Activated T-helper 2 cell treated with anti-CD3 and anti-CD28 coated beads, Interferon-gamma antibody, Interleukin-2, Interleukin-4, amounts not matched to agents 10 μg/mL and 5 μg/mL and 100 μg/mL, durations not matched to agents 14 hours and 24 hours and 36 hours (primary cell): ENCODE measurements around the gene SYNGR1. TPM values are rescaled to one million over a fixed set of nuclear protein-coding genes. Genes with fewer than 3 reads are reported as not detected.

Source experiments
- DNase-seq: peaks from one replicate; pipeline ENCODE4 v3.0.0; 2021; ENCODE audit warnings: low spot score
- H3K27ac Mint-ChIP-seq: one replicate; pipeline ENCODE4 v1.8.0; 2021; ENCODE audit warnings: mixed read lengths
- H3K27me3 Mint-ChIP-seq: one replicate; pipeline ENCODE4 v1.8.0; 2021; ENCODE audit warnings: low read depth, mixed read lengths
- H3K36me3 Mint-ChIP-seq: one replicate; pipeline ENCODE4 v1.8.0; 2021; ENCODE audit warnings: low read depth, mixed read lengths
- H3K4me1 Mint-ChIP-seq: one replicate; pipeline ENCODE4 v1.8.0; 2021; ENCODE audit warnings: low read depth, mixed read lengths
- H3K4me3 Mint-ChIP-seq: one replicate; pipeline ENCODE4 v1.8.0; 2021; ENCODE audit warnings: low read depth, mild to moderate bottlenecking, moderate library complexity, mixed read lengths
- H3K9me3 Mint-ChIP-seq: one replicate; pipeline ENCODE4 v1.8.0; 2021; ENCODE audit warnings: mixed read lengths
- intact Hi-C: fragments of 100-400 bp; cut with micrococcal nuclease; formaldehyde crosslinking; loops from one replicate; pipeline ENCODE4 v1.15.1; 2023
- total RNA-seq: library from RNA; stranded (reverse); gene quantifications from 2 replicates; pipeline ENCODE4 v1.2.3, GENCODE V29; 2022

Gene SYNGR1
- total RNA-seq, 1 donor from 2014 or later: not detected

- Mint-ChIP-seq H3K4me1 (peaks cover 20% of the 10 kb centered on the region), H3K9me3 (no peaks in the 10 kb centered on the region), H3K27ac (no peak overlapping the region), H3K27me3 (no peaks in the 10 kb centered on the region), H3K4me3 (no peak overlapping the region), H3K36me3 (peaks cover 41% of the 10 kb centered on the region)
- no peak for DNase-seq
- intact Hi-C loops: no loop called here
Measured at GRCh38 chr22:39416319-39416718, 66.5 kb downstream of the SYNGR1 start.

GRCh38 chr22:39417641-39418040 lies 67.8 kb downstream of the SYNGR1 start:
- intact Hi-C loops: no loop called here
- Mint-ChIP-seq H3K27me3 (no peaks in the 10 kb centered on the region), H3K4me3 (no peak overlapping the region), H3K4me1 (peaks cover 9% of the 10 kb centered on the region), H3K9me3 (no peaks in the 10 kb centered on the region), H3K27ac (no peak overlapping the region), H3K36me3 (peaks cover 48% of the 10 kb centered on the region)
- no peak for DNase-seq

- peaks cover 5% of the 10 kb centered on the region for H3K4me1 Mint-ChIP-seq
- H3K36me3 Mint-ChIP-seq: peaks cover 52% of the 10 kb centered on the region
- no peak overlapping the region for H3K4me3 Mint-ChIP-seq
- no peaks in the 10 kb centered on the region for H3K9me3 Mint-ChIP-seq
- no peaks in the 10 kb centered on the region for H3K27me3 Mint-ChIP-seq
- intact Hi-C loops: no loop called here
- DNase-seq: no peak
- no peak overlapping the region for H3K27ac Mint-ChIP-seq
Measured at GRCh38 chr22:39418696-39419095, 68.9 kb downstream of the SYNGR1 start.

DNA sequence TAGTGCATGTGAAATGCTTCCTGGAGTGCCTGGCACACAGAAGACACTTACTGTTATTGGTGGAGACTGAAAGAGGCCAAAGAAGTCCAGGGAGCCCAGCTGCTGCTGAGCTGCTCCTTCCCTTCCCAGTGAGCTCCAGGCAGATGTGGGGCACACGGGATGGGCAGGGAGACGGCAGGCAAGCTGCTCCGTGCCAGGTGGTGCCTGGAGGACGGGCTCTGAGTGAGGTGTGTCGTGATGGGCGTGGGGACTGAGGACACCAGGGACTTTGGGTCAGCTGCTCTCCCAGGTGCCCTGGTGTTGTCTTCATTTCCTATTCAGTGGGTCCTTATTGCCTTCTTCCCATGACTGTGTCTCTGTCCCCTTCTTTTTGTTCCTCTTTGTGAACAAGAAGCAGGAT lies 69.3 kb downstream of the SYNGR1 start:
- Mint-ChIP-seq H3K27me3 (no peaks in the 10 kb centered on the region), H3K9me3 (no peaks in the 10 kb centered on the region), H3K36me3 (peaks cover 54% of the 10 kb centered on the region), H3K27ac (no peak overlapping the region), H3K4me1 (peaks cover under 1% of the 10 kb centered on the region), H3K4me3 (no peak overlapping the region)
- DNase-seq: no peak
- intact Hi-C loops: no loop called here

- Mint-ChIP-seq H3K4me3 (no peak overlapping the region), H3K9me3 (no peaks in the 10 kb centered on the region), H3K27me3 (no peaks in the 10 kb centered on the region), H3K4me1 (no peaks in the 10 kb centered on the region), H3K27ac (no peak overlapping the region), H3K36me3 (peaks cover 58% of the 10 kb centered on the region)
- intact Hi-C loops: no loop called here
- DNase-seq: no peak
Measured at GRCh38 chr22:39419911-39420310, 70.1 kb downstream of the SYNGR1 start.

- no peaks in the 10 kb centered on the region for H3K9me3 Mint-ChIP-seq
- no peaks in the 10 kb centered on the region for H3K27me3 Mint-ChIP-seq
- no peak for DNase-seq
- intact Hi-C loops: no loop called here
- no peak overlapping the region for H3K27ac Mint-ChIP-seq
- no peaks in the 10 kb centered on the region for H3K4me1 Mint-ChIP-seq
- H3K36me3 Mint-ChIP-seq: peaks cover 58% of the 10 kb centered on the region
- no peak overlapping the region for H3K4me3 Mint-ChIP-seq
Measured at GRCh38 chr22:39421691-39422090, 71.9 kb downstream of the SYNGR1 start.

DNA sequence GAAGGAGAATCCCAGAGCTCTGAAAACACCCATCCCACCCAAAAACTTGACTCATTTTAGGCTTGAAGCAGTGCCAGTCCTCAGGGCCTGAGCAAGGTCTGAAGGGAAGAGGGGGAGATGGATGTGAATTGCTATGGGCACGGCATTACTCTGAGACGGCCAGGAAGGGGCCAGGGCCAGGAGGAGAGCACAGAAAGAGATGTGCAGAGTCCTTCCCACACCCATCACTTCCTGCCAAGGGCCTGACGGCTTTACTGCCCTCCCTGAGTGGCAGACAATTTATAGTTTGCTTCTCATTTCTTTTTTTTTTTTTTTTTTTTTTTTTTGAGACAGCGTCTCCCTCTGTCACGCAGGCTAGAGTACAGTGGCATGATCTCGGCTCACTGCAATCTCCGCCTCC lies 72.3 kb downstream of the SYNGR1 start:
- Mint-ChIP-seq H3K27ac (no peak overlapping the region), H3K36me3 (peaks cover 62% of the 10 kb centered on the region), H3K9me3 (no peaks in the 10 kb centered on the region), H3K4me3 (no peak overlapping the region), H3K27me3 (no peaks in the 10 kb centered on the region), H3K4me1 (no peaks in the 10 kb centered on the region)
- no peak for DNase-seq
- intact Hi-C loops: no loop called here

DNA sequence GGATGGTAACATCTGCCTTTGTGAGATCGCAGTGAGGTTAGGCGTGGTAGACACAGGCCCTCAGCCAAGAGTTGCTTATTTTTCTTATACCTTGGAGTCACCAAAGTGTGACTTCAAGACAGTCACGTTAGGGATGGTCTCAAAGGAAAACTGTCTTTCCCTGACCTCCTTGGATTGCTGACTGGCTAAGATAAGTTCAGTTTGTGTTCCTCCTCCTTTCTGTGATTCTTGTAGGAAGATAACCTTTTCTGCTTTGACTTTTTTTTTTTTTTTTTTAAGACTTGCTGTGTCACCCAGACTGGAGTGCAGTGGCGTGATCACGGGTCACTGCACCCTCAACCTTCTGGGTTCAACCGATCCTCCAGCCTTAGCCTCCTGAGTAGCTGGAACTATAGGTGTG lies 72.9 kb downstream of the SYNGR1 start:
- no peak for DNase-seq
- intact Hi-C loops: no loop called here
- peaks cover 65% of the 10 kb centered on the region for H3K36me3 Mint-ChIP-seq

DNA sequence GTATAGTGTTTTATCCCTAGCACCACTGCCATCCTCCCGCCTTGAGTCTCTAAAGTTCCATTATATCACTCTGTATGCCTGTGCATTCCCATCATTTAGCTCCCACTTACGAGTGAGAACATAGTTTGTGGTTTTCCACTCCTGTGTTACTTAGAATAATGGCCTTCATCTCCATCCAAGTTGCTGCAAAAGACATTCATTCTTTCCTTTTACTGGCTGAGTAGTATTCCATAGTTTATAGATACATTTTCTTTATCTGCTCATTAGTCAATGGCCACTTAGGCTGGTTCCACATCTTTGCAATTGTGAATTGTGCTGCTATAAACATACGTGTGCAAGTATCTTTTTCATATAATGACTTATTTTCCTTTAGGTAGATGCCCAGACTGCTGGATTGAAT lies 74.2 kb downstream of the SYNGR1 start:
- no peak for DNase-seq
- Mint-ChIP-seq H3K4me3 (no peak overlapping the region), H3K27ac (no peak overlapping the region), H3K36me3 (peaks cover 55% of the 10 kb centered on the region), H3K27me3 (no peaks in the 10 kb centered on the region), H3K9me3 (no peaks in the 10 kb centered on the region), H3K4me1 (no peaks in the 10 kb centered on the region)
- intact Hi-C loops: no loop called here

More for the DNA sequence above, 72.9 kb downstream of the SYNGR1 start:
- H3K27ac Mint-ChIP-seq: no peak overlapping the region
- H3K27me3 Mint-ChIP-seq: no peaks in the 10 kb centered on the region
- no peak overlapping the region for H3K4me3 Mint-ChIP-seq
- H3K9me3 Mint-ChIP-seq: no peaks in the 10 kb centered on the region
- no peaks in the 10 kb centered on the region for H3K4me1 Mint-ChIP-seq

DNA sequence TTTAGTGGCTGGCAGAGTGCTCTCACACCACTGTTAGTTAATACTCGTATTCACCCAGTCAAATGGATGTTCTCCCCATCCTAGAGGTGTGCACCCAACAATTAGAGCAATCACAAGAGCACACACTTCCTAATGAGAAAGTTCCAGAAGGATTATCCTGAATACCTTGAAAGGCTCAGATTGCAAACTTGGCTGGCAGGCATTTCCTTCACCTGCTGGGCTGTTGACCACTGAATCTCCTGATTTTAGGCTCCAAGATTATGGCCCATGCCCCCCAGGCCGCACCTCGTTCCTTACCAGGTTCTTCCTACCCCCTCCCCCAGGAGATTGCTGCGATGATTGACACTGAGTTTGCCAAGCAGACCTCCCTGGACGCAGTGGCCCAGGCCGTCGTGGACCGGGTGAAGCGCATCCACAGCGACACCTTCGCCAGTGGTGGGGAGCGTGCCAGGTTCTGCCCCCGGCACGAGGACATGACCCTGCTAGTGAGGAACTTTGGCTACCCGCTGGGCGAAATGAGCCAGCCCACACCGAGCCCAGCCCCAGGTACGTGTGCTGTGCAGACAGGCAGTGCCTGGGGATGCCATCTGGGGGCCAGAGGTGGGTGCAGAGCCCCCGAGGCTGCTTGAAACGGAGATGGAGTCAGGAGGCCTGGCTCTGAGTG lies 76.7 kb downstream of the SYNGR1 start:
- Mint-ChIP-seq H3K27ac (no peak overlapping the region), H3K4me3 (no peak overlapping the region), H3K4me1 (no peaks in the 10 kb centered on the region), H3K9me3 (no peaks in the 10 kb centered on the region), H3K27me3 (no peaks in the 10 kb centered on the region), H3K36me3 (peaks cover 44% of the 10 kb centered on the region)
- no peak for DNase-seq
- intact Hi-C loops: no loop called here

GRCh38 chr22:39427751-39428596 lies 78.2 kb downstream of the SYNGR1 start:
- no peaks in the 10 kb centered on the region for H3K27me3 Mint-ChIP-seq
- H3K4me3 Mint-ChIP-seq: no peak overlapping the region
- peaks cover 39% of the 10 kb centered on the region for H3K36me3 Mint-ChIP-seq
- DNase-seq: no peak
- H3K4me1 Mint-ChIP-seq: no peaks in the 10 kb centered on the region
- intact Hi-C loops: no loop called here
- no peak overlapping the region for H3K27ac Mint-ChIP-seq
- no peaks in the 10 kb centered on the region for H3K9me3 Mint-ChIP-seq

DNA sequence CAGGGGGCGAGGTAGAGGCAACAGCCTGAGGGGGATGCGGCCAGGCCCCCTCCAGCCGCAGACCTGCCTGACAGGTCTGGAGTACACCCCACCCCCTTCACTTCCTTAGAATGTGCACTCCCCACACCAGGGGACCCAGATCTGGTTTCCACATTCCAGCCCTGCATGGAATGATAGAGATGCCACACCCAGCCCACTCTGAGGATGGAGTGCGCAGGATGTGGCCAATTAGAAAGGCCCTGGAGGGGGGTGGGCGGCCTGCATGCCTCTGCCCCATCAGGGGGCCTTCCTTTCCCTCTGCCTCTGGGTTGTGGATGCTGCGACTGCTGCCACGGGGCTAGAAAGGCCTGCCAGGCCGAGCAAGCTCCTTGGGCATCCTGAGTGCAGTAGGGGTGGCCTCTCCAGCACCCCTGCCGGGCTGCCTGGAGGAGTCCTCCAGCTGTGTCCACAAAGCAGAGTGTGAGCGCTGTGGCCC lies 78.8 kb downstream of the SYNGR1 start:
- no peak for DNase-seq
- intact Hi-C loops: no loop called here
- H3K27ac Mint-ChIP-seq: no peak overlapping the region
- no peak overlapping the region for H3K4me3 Mint-ChIP-seq
- H3K27me3 Mint-ChIP-seq: no peaks in the 10 kb centered on the region
- no peaks in the 10 kb centered on the region for H3K4me1 Mint-ChIP-seq
- no peaks in the 10 kb centered on the region for H3K9me3 Mint-ChIP-seq
- H3K36me3 Mint-ChIP-seq: peaks cover 38% of the 10 kb centered on the region

DNA sequence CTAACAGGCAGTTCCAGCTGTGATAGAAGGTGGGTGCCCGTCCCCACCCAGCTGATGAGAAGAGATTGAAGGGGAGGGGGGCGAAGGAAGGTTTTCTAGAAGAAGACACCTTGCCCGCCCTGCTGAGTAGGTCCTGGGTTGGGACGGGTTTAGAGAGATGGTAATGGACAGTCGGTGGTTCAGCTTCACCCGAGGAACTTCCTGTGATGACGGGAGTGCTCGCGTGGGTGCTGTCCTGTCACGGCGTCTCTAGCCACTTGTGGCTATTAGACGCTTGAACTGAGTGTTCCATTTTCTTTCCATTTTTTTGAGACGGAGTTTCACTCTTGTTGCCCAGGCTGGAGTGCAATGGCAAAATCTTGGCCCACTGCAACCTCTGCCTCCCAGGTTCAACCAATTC lies 79.4 kb downstream of the SYNGR1 start:
- peaks cover 33% of the 10 kb centered on the region for H3K36me3 Mint-ChIP-seq

More for the DNA sequence above, 79.4 kb downstream of the SYNGR1 start:
- no peak overlapping the region for H3K4me3 Mint-ChIP-seq
- intact Hi-C loops: no loop called here
- H3K4me1 Mint-ChIP-seq: no peaks in the 10 kb centered on the region
- H3K27me3 Mint-ChIP-seq: no peaks in the 10 kb centered on the region
- no peak overlapping the region for H3K27ac Mint-ChIP-seq
- DNase-seq: no peak
- no peaks in the 10 kb centered on the region for H3K9me3 Mint-ChIP-seq
